HG02798 (cell line): ENCODE data around the gene SLFN5.
A peak's percentile ranks its signal among the peaks of the same experiment; 100 is the strongest.
"Not testable (repeated sequence)": the region's sequence is repeated elsewhere in the genome, so short reads cannot be mapped to it uniquely, and the experiment has no call there.

ENCODE experiments used
- ATAC-seq: cut with Tn5 transposase; IDR thresholded peaks from one replicate; pipeline ENCODE4 v1.9.1; 2021; ENCODE audit warnings: mild to moderate bottlenecking; ENCODE audit not compliant: unreplicated experiment, poor library complexity

SLFN5 gene

DNA sequence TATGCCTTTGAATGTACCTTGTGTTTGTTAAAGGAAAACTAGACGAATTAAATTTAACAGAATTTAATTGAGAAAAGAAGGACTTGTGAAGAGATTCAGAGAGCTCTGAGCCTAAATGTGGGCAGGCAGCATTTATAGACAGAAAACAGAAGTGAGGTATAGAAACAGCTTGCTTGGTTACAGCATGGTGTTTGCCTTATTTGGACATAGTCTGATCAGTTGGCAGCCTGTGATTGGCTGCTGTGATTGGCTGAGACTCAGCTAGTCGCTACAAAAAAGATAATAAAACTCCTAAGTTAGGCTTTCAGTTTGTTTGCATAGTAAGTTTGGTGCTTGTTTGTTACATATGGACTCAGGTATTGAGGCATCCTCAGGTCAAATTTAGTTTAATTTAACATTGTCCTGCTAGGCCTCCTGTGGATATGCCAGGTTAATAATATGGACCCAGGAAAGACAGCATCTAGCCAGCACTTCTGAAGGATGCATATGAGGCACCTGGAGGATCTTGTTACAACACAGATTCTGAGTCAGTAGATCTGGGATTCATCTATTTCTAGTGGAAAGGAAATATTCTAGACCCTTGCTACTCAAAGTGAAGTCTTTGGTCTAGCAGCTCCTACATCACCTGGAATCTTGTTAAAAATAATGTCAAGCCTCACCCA is 43.4 kb downstream of the SLFN5 start:
- peak; percentile 75 for ATAC-seq

DNA sequence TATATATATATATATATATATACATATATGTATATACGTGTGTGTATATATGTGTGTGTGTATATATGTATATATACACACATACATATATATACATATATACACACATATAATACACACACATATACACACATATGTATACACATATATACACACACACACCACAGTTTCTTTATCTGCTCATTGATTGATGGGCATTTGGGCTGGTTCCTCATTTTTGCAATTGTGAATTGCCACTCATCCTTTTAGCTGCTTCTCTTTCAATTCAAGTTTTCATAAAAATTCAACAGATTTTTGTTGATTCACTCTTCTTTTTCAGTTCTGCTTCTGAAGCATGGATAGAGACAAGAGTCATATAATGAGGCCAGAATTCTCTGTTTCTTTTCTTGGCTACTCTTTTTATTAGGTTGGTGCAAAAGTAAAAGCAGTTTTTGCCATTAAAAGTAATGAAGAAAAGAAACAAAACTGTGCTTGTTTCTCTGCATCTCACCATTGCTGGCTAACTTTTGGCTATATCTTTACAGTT is 44.5 kb downstream of the SLFN5 start:
- no peak for ATAC-seq

DNA sequence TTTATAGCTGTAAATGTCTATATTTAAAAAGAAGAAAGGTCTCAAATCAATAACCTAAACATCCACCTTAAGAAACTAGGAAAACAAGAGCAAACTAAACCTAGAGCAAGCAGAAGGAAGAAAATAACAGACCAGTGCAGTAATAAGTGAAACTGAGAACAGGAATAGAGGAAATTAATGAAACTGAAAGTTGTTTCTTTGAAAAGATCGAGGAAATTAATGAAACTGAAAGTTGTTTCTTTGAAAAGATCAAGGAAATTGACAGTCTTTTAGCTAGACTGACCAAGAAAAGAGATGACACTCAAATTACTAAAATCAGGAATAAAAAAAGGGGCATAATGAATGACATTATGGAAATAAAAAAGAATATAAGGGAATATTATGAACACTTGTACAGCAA is 46.4 kb downstream of the SLFN5 start:
- ATAC-seq: no peak

DNA sequence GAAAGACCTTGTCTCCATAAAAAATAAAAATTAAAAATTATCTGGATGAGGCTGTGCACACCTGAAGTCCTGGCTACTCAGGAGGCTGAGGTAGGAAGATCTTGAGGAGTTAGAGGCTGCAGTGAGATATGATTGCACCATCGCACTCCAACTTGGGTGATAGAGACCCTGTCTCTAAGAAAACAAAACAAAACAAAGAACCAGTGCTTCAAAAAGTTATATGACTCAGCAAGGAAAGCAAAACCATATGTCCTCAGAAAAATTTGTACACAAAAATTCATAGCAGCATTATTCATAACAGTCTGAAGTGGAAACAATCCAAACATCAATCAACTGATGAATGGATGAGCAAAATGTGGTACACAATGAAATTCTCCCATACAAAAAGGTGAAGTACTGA is 48.9 kb downstream of the SLFN5 start:
- no peak for ATAC-seq

DNA sequence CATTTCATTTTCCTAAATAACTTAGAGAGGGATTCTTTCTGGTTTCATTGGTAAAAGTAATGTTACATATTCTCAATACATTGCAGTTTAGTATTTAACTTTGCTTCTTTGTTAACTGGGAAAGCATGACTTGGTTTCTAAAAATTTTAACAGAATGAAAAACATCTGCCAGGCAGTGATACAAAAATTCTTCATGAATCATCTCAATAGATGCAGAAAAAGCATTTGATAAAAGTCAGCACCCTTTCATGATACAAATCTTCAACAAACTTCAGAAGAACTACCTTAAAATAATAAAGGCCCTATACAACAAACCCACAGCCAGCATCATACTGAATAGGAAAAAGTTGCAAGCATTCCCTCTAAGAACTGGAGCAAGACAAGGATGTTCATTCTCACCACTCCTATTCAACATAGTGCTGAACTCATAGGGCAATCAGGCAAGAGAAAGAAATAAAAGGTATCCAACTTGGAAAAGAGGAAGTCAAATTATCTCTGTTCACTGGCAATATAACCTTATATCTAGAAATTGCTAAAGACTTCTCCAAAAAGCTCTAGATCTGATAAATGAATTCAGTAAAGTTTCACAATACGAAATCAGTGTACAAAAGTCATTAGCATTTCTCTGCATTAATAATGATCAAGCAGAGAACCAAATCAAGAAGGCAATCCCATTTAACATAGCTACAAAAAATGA is 50.4 kb downstream of the SLFN5 start:
- no peak for ATAC-seq

DNA sequence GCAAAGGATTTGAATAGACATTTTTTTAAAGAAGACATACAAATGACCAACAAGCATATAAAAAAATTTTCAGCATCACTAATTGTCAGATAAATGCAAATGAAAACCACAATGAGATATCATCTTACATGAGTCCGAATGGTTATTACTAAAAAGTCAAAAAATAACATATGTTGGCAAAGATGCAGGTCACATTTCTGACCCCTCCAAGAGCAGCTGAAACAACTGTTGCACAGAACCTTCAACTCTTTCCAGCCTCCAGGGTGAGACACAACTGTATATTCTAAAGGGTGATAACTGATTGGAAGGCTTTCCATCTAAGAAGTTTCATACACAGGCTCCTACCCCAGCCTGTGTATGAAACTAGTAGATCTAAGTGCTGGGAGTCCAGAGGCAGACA is 51.9 kb downstream of the SLFN5 start:
- ATAC-seq: no peak

DNA sequence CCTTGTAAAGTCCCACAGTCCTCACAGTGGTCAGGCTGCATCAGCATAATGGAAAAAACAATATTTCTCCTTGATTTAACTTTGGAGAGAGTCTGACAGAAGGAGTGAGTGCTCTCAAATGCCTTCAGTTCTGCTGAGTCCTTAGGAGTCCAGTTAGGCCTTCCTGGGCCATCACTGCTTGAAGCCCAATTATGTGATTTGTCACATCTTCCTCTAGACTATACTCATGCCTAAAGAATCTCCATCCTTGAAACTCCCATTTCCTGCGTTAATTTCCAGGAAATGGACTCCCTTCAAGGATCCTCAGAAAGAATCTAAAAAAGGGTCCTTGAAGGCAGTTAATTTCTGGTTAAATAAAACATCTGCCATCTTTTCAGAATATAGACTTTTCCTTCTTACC is 52.8 kb downstream of the SLFN5 start:
- no peak for ATAC-seq

DNA sequence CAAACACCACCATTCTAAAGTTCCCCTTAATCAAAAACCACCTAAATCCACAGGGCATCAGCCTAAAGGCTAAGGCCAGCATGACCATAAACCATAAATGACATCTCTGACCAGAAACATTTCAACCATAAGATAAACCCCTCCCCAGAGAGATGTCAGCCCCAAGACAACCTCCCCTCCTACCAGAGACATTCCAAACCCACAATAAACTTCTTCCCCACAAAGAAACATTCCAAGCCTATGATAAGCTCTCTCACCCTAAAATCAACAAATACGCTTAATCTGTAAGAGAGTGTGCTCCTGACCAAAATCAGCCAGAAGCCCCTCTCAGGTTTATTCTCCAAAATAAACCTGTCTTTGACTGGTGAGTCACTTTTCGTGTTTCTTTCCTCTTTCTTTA is 54.8 kb downstream of the SLFN5 start:
- no peak for ATAC-seq

DNA sequence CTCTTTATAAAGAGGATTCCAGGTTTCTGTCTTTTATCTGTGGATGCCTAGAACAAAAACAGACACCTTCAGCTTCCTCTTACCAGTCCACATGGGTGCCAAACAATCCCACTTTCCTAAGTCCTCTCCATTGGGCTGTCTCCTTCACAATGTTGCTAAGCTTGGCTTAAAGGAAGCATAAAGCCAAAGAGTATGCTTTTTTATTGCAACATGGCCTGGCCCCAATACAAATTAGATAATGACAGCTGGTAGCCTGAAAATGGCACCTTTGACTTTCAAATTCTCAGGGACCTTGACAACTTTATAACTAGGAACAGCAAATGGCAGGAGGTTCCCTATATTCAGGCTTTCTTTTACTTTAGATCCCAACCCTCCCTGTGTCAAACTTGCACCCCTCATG is 55.8 kb downstream of the SLFN5 start:
- ATAC-seq: no peak

DNA sequence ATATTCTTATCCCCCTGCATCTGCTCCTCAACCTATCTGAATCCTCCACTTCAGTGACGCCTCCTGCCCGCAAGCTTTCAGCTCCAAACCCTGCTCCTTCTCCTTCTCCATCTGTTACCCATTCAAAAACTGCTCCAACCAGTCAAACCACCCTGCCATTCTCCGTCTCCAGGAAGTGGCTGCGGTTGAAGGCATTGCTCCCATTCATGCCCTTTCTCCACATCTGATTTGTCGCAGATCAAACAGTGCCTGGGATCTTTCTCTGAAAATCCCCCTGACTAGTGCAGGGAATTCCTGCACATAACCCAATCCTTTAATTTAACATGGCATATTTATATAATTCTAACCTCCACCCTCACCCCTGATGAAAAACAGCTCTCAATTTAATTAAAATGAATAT is 56.3 kb downstream of the SLFN5 start:
- ATAC-seq: no peak

DNA sequence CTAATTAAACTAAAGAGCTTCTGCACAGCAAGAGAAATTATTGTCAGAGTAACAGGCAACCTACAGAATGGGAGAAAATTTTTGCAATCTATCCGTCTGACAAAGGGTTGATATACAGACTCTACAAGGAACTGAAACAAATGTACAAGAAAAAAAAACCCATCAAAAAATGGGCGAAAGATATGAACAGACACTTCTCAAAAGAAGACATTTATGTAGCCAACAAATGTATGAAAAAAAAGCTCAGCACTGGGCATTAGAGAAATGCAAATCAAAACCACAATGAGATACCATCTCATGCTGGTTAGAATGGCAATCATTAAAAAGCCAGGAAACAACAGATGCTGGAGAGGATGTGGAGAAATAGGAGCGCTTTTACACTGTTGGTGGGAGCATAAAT is 66.5 kb downstream of the SLFN5 start:
- ATAC-seq: not testable (repeated sequence)

DNA sequence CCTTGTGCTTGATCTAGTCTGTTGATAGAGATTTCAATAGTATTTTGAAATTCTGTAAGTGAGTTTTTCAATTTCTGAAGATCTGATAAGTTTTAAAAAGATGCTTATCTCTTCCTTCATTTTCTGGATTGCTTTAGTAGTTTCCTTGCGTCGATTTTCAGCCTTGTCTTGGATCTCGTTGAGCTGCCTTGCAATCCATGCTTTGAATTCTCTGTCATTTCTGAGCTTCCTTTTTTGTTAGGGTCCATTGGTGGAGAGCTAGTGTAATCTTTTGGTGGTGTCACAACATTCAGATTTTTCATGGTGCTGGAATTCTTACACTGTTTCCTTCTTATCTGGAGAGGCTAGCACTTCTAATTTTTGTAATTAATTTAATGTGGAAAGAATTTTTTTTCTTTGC is 69.5 kb downstream of the SLFN5 start:
- ATAC-seq: no peak

DNA sequence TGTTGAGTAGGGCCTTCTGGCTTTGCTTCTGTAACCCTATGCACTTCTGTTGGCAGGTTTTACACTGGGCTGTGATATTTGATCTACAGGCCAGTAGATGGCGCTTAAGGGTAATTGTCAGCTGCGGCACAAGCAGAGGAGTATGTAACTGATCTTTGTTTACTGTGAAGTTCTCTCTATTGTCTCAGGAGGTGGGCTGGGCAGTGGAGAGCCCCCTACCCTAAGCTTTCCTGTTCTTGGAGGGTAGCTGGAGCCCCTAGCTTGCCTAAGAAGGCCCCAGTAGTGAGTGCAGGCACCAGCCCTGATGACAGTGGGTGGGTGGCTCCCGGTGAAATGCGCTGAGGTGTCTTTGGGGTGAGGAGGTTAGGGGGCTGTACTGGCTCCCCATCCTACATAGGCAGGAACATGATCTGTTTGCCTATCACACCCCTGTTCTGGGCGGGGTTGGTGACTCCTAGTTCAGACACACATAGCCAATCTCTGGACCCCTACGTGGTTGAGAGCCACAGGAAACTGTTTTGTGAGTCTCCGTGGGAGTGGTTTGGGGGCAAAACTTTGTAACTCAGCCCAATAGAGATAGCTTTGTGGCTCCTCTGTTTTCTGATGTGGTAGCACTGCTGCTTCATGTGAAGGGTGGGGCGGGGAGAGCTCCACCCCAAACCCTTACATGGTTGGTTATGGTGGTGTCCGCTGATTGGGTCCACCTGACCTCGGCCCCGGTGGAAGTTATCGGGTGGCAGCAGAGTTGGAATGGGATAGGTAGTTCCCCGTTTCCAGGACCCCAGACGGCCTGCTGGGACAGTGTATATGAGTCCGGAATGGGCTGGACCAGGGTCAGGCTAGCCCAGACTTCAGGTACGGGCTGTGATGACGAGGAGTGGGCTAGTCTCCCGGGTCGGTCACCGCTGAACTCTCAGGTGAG is 70.2 kb downstream of the SLFN5 start:
- peak; percentile 80 for ATAC-seq

DNA sequence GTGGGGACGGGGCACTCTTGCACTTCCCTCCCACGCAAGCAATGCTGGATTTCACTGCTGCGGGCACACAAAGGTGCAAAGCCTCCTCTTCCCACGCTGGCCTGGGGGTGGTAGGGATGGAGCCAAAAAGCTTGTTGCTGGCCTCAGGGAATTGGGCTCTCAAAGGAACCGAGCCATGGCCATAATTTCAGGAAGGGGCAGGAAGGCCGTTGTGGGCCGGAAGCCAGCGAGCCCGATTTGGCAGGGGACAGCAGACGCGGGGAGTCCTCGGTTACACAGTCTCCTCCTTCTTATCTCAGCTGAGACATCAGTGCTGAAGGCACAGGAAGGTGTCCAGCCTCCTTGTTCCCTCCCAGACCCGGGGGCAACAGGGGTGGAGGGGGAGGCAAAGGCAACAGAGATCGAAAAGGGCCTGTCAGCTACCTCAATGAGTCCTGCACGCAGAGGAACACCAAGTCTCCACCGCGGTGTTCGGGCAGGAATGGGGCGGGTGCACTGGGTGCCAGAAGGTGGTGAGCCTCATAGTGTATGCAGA is 71.1 kb downstream of the SLFN5 start:
- ATAC-seq: no peak

DNA sequence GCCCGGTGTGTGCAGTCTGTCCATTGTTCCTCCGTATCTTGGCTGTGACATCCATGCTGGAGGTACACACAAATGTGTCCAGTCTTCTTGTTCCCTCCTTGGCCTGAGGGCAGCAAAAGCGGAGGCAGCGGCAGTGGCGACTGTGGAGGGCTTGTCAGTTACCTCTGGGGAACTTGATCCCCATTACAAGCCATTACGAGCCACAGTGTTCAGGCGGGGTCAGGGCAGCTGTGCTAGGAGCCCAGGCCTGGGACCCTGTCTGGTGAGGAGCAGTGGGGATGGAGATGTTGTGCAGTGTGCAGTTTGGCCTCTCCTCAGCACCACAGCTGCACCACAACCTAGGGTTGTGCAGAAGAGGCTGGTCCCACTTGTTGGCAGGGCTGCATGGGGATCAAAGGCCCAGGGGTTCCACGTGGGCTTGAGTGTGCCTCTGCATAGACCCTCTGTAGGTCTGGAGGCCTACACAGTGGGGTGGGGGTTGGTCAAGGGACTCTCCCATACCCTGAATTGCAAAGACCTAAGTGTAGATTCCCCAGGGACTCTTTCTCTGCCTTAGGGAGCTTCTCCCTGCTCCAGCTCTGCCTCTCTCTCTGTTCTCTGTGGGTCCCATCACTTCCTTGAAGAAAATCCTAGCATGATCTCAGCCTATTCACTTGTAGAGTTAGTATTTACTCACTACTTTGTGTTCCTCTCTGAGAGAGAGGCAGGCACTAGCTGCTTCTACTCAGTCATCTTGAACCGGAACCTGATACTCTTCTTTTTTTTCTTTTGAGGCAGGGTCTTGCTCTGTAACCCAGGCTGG is 71.7 kb downstream of the SLFN5 start:
- ATAC-seq: no peak

DNA sequence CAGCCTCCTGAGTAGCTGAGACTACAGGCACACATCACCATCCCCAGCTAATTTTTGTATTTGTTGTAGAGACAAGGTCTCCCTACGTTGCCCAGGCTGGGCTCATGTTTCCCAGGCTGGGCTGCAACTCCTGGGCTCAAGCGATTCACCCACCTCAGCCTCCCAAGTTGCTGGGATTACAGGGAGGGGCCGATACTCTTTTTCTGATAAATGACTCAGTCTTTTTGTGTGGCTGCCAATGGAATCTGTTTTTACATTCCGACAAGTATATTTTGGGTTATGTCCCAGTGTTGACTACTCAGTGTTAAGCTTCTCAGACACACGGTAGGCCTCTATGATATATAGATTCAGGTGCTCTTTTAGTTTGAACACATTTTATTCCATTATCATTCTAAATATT is 72.4 kb downstream of the SLFN5 start:
- ATAC-seq: no peak

DNA sequence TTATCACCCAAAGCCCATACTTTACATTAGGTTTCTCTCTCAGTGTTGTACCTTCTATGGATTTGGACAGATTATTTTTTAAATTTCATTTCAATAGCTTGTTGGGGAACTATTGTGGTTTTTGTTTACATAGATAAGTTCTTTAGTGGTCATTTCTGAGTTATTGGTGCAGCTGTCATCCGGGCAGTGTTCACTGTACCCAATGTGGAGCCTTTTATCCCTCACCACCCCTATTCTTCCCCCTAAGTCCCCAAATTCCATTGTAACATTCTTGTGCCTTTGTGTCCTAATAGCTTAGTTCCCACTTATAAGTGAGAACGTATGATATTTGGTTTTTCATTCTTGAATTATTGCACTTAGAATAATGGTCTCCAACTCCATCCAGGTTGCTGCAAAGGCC is 73.1 kb downstream of the SLFN5 start:
- ATAC-seq: no peak

DNA sequence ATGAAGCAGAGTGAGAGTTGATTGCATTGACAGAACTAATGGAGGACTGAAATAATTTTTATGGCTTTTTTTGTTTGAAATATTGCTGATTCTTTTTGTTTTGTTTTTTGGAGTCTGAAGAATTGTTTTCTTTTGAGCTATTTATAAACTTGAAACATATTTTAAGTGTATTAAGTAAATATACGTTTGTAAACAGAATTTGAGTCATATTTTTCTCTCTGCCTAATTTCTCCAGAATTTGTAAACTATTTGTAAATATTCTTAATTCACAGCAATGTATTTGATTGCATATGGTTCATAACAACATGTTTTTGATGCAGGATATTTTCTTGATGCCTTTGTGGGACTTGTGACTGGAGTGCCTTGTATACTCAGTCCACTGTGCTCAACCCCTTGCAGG is 79.9 kb downstream of the SLFN5 start:
- ATAC-seq: no peak
